HepG2 (cell line): Measurements from ENCODE around the gene BTG3.

Experiments
- ARNT2 ChIP-seq: sonication (generic); formaldehyde crosslinking; IDR thresholded peaks from 2 replicates; pipeline ENCODE4 v1.8.0; 2022; ENCODE audit warnings: mild to moderate bottlenecking, low read depth, missing genetic modification reagents, moderate library complexity
- ATF1 ChIP-seq: IDR thresholded peaks from 2 replicates; pipeline ENCODE4 v1.6.1; 2016; ENCODE audit warnings: mild to moderate bottlenecking, control low read depth
- ERF ChIP-seq: IDR thresholded peaks from 2 replicates; pipeline ENCODE4 v1.6.1; 2018; ENCODE audit warnings: missing biosample characterization, missing genetic modification reagents
- GPN1 ChIP-seq: sonication (generic); formaldehyde crosslinking; IDR thresholded peaks from 2 replicates; pipeline ENCODE4 v1.5.1; 2020; ENCODE audit warnings: missing genetic modification reagents, borderline replicate concordance
- RXRA ChIP-seq: sonication (generic); formaldehyde crosslinking; IDR thresholded peaks from 2 replicates; pipeline ENCODE4 v1.5.1; 2020; ENCODE audit warnings: missing genetic modification reagents
- TSC22D2 ChIP-seq: sonication (generic); formaldehyde crosslinking; IDR thresholded peaks from 2 replicates; pipeline ENCODE4 v1.5.1; 2020; ENCODE audit warnings: missing genetic modification reagents, mild to moderate bottlenecking, borderline replicate concordance
- YEATS2 ChIP-seq: sonication (generic); formaldehyde crosslinking; IDR thresholded peaks from 2 replicates; pipeline ENCODE4 v1.4.0; 2020; ENCODE audit warnings: missing genetic modification reagents, borderline replicate concordance
- ZFP1 ChIP-seq: IDR thresholded peaks from 2 replicates; pipeline ENCODE4 v1.6.1; 2016
- ZNF431 ChIP-seq: sonication (generic); formaldehyde crosslinking; IDR thresholded peaks from 2 replicates; pipeline ENCODE4 v1.9.0; 2022; ENCODE audit warnings: missing genetic modification reagents, low read depth, mild to moderate bottlenecking, borderline replicate concordance
- TF ChIP-seq, protein P1 (sequence below), 2 experiments: IDR thresholded peaks; 2 replicates each; pipeline ENCODE4 v1.6.1; 2011 to 2012; ENCODE audit warnings: low read length in 2 of 2, borderline replicate concordance in 1 of 2, low read depth in 1 of 2, mild to moderate bottlenecking in 1 of 2, moderate library complexity in 1 of 2

DNA sequence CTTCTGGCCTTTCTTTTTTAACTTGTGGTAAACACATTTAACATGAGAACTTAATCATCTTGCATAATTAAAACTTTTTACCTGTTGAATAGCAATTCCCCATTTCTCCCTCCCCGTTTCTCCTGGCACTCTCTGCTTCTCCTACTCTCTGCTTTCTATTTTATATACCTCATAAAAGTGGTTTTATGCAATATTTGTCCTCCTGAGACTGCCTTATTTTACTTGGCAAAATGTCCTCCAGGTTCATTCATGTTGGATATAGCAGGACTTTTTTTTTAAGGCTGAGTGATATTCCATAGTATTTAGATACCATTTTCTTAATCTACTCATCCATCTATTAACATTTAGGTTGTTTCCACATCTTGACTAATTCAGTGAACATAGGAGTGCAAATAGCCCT lies 35.0 kb downstream of the BTG3 start:
- TF ChIP-seq ATF1, result no peak
- no peak for TF ChIP-seq ZNF431 (CRISPR knock-in tag)
- TF ChIP-seq ERF (CRISPR knock-in tag), result no peak
- TF ChIP-seq ZFP1 (CRISPR knock-in tag), result no peak
- TF ChIP-seq ARNT2 (CRISPR knock-in tag), result no peak
- no peak for TF ChIP-seq GPN1 (CRISPR knock-in tag)
- TF ChIP-seq, protein P1, sequence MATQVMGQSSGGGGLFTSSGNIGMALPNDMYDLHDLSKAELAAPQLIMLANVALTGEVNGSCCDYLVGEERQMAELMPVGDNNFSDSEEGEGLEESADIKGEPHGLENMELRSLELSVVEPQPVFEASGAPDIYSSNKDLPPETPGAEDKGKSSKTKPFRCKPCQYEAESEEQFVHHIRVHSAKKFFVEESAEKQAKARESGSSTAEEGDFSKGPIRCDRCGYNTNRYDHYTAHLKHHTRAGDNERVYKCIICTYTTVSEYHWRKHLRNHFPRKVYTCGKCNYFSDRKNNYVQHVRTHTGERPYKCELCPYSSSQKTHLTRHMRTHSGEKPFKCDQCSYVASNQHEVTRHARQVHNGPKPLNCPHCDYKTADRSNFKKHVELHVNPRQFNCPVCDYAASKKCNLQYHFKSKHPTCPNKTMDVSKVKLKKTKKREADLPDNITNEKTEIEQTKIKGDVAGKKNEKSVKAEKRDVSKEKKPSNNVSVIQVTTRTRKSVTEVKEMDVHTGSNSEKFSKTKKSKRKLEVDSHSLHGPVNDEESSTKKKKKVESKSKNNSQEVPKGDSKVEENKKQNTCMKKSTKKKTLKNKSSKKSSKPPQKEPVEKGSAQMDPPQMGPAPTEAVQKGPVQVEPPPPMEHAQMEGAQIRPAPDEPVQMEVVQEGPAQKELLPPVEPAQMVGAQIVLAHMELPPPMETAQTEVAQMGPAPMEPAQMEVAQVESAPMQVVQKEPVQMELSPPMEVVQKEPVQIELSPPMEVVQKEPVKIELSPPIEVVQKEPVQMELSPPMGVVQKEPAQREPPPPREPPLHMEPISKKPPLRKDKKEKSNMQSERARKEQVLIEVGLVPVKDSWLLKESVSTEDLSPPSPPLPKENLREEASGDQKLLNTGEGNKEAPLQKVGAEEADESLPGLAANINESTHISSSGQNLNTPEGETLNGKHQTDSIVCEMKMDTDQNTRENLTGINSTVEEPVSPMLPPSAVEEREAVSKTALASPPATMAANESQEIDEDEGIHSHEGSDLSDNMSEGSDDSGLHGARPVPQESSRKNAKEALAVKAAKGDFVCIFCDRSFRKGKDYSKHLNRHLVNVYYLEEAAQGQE (IDR thresholded peaks at IDR 0.05; ENCODE audit: borderline replicate concordance in 1 of 2, low read depth in 1 of 2, low read length in 2 of 2), result no peak
- TF ChIP-seq TSC22D2, result no peak
- TF ChIP-seq YEATS2 (CRISPR knock-in tag), result no peak
- TF ChIP-seq RXRA, result no peak
